8988T (cell line): ENCODE measurements around the gene ABI2.

Source experiments
- DNase-seq: peaks from one replicate; pipeline ENCODE4 v3.0.0; 2011

ABI2 gene

DNA sequence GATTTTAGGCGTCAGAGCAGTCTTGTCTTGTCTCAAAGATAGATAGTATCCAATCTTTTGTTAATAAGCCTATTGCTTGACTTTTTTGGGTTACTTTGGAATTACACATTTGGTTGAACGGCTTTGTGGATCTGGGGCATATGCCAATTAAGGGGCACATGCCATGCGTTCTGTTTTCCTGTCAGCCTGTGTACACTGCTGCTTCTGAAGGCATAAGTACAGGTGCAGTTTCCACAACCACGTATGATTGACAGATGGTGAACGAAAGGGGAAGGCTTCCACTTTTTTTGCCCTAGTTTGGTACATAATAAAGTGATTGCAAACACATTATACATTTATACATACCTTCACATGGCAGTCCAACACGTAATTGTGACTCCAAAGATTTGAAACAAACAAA lies 104.6 kb downstream of the ABI2 start:
- no peak for DNase-seq

DNA sequence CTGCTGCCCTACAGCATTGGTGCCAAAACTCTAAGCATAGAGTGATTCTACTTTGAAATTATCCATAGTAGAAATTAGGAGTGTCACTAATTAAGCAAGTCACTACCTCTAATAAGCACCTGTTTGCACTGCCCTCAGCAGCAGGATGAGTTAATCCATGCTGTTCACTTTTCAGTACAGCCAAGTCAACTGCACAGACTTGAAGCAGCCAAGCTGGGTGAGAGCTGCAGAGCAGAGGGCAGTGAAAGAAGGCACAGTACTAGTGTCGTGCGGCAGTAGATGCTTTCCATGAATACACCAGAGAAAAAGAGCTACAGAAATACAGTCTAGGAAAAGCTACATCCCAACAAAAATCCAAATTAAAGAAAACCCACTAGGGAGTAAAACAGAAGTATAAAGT lies 108.3 kb downstream of the ABI2 start:
- DNase-seq, result no peak

DNA sequence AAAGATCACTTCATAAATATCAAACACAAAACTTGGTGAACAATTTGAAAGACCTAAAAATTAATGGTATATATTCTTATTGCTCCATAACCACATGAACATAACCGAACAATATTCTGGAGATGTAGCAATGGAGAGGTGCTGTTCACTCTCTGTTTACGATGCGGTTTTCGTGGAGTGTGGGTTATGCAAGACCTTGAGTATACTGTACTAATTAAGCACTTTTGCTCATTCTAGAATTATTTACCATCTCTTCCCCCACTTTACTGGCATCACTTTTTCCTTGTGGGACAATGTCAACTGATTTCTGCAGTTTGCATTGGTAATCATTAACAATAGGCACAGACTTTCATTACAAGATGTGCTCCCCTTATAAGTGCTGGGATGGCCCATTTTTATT lies 109.3 kb downstream of the ABI2 start:
- no peak for DNase-seq

DNA sequence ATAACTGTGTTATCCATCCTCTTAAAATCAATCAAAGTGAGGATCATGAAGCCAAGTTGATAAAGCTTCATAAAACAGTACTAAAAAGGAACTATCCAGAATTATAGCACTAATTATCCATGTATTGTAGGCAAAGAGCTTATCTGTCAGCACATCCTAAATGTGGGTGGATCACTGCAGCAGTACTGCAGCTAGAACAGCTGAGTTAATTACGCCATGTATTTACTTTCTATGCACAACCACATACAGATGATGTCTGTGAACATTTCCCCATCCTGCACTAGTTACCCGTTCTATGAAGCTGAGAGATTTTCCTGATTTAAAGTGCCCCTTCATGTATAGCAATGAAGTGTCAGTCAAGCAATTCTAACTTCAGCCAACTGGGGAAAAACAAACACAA lies 110.3 kb downstream of the ABI2 start:
- DNase-seq, result no peak

DNA sequence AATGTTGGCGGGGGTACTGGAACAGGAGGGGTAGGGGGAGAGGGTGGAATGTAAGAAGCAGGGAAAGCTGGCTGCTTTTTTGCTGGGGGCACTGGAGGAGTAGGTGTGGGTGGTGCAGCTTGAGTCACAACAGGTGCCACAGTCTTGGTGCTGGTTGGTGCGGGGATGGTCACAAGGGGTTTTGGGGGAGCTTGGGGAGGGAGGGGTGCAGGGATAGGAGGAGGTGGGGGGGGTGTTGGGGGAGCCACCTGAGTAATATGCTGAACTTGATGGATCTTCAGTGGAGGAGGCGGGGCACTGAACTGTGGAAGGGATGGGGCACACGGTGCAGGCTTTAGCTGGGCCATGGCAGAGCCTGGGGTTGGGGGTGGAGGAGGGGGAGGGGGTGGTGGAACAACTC lies 112.5 kb downstream of the ABI2 start:
- no peak for DNase-seq

DNA sequence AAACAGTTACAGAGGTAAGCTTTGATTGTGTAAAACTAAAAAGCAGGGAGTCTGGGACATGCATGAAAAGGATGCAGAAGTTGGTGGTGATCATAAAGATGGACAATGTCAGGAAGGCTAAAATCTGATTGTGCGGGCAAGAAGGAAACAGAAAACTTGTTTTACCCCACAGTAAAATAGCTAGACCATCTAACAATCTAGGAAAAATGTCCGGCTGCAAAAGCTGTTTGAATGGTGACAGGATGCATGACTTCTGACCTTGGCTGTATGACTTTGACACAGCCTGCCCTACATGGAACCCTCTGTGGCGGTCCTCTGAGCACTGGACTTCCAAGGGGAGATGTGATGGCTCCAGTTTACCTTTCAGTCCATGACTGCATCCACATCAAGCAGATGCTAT lies 113.3 kb downstream of the ABI2 start:
- DNase-seq, result no peak

DNA sequence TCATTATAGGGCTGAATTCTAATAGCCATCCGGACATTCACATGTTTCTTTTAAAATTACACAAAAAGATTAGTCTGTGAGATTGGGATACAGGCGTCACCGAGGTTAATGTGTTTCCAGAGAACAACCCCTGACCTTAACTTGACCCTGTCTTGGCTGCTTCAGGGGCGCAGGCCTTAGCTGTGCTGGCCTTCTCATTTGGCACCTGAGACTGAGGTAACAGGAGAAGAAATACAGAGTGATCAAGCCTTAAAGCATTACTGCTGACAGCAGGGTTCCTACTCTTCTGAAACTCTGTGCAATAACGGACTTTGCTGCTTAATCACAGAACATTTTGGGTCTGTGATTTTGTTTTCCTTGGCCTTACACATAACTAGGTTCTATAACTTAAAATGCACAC lies 114.3 kb downstream of the ABI2 start:
- DNase-seq, result no peak

DNA sequence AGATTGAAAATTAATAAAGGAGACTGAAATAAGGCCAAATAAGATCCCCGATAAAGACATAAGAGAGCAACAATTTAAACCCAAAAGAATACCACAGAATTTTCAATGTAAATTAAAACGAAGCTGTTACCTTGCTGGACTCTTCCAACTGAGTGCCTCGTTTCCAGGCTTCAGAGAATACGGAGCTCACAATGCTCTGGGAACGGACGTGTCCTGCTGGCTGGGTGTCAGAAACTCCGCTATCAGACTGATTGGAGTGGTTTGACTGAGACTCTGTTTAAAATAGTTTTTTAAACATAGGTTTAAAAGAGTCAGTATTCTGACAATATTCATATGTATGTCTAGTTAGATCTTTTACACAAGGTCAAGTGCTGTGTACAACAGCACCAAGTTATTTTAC lies 116.5 kb downstream of the ABI2 start:
- DNase-seq, result no peak

DNA sequence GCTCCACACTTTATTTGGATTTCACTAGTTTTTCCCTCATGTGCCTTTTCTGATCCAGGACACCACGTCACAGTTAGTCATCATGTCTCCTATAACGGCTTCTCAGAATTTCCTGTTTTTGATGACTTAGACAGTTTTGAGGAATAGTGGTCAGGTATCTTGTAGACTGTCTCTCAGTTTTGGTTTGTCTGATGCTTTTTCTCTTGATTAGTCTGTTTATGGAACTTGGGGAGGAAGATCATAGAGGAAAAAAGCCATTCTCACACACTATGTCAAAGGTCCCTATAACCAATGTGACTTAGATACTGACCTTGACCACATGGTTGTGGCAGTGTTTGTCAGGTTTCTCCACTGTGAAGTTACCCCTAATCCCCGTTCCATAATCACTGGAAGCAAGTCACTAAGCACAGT lies 117.9 kb downstream of the ABI2 start:
- no peak for DNase-seq

DNA sequence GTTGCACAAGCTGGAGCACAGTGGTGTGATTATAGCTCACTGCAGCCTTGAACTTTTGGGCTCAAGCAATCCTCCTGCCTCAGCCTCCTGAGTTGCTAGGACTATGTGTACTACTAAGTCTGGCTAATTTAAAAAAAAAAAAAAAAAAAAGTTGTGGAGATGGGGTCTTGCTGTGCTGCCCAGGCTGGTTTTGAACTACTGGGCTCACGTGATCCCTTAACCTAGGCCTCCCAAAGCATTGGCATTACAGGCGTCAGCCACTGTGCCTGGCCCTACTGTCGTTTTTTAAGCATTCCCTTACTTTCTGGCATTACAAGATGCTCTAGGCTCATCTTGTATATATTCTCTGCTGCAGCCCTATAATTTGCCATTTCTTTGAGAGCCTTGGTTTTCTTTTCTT lies 118.6 kb downstream of the ABI2 start:
- DNase-seq, result no peak

DNA sequence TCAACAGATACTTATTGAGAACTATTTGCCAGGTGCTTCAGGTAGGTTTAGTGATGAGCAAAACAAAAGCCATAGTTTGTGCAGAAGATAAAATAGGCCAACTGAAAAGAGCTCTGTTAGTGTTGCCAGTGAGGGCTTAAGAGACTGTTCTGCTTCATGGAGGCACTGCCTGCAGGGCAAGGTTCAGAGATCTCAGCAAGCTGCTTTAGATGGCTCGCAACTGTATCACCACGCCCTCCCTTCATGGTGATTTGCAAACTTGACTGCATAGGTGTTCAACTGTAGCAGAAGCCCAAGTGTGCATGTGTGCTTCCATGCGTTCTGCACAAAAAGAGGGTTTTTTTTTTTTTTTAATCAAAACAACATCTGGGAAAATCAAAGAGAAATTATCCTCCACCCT lies 122.4 kb downstream of the ABI2 start:
- no peak for DNase-seq

DNA sequence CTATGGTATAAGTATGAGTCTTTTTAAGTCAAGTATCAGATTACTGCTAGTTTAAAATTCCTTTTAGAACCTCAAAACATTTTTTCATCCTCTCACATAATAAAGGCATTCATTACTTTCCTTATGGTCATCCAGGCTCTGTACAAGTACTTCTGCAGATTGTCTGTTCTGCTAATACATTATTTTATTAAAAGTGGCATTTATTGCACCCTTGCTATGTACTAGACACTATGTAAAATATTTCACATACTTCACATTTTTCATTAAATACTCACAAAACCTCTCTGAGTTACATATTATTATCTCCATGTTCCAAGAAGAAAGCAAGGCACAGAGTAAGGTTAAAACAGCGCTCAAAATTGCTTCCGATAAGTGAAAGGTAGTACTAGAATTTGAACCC lies 122.8 kb downstream of the ABI2 start:
- DNase-seq, result no peak

DNA sequence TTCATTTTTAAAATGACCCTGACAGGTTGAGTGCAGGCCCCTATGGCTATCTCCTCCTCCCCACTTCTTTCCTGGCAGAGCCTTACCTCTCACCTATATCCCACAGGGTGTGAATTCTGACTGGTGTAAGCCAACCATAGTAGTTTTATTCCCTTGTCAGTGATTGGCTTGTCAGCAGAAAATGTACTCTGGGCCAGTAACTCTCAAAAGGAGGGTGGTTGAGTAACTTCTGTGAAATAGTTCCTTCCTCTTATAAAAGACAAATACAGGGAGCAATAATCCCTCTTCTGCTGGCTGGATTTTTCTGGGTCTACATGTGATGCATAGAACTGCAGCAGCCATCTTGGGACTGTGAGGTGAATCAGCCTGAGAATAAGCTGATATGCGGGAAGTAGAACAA lies 123.5 kb downstream of the ABI2 start:
- no peak for DNase-seq

DNA sequence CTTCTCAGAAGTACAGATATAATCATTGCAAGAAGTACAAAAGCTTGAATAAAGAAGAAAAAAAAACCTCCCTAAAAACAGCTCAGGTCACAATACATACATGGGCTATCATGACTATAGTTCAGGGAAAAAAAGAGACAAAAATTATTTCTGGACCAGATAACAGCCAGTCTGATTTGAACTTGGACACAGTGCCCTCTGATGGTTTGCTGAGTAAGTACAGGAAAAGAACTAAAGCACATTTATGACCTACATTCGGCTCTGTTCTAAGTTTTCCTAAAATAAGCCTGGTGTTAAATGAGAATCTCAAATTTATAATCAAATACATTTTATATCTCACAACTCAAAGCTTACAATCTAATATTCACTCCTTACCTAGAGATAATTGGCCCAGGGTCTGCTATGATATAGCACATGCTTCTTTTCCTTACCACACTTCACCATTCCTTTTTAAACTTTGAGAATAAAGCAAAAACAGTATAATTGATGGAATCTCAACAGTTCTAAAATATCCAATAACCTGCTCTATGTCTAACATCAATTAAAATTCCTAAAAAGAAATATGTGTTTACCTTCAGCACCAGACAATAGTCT lies 125.8 kb downstream of the ABI2 start:
- no peak for DNase-seq

DNA sequence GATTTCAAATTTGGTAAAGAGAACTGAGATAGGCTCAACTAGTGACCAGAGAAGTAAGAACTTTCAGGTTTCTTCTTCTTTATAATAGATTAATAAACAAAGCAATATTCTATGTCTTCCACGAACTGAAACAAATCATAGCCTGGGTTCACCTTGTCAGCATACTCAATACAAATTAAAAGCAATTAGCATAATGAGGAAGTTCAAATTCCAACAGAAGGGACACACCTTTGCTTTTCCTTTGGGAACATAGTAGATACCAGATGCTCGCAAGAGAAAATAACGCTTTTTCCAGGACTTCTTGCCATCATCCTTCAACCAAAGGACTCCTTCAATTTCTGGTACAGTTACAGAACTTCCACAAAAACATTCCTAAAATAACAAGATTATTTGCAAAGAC lies 127.0 kb downstream of the ABI2 start:
- DNase-seq, result no peak

DNA sequence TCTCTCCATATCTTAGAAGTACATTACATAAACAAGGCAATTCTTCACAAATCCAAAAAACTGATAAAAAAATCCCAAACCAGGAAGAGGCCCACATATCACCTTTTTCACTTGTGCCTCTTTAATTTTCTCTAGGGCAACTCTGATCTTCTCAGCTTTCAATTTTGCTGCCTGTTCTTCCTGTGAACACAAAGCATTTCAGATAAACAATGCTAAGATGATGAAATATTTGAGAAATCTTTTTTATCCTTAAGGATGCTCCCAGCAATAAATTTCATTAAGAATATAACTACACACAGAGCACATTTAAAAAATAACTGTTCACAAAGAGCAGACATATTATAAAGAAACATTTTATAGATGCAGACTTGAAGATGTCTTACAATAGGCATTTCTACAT lies 133.6 kb downstream of the ABI2 start:
- DNase-seq, result no peak

DNA sequence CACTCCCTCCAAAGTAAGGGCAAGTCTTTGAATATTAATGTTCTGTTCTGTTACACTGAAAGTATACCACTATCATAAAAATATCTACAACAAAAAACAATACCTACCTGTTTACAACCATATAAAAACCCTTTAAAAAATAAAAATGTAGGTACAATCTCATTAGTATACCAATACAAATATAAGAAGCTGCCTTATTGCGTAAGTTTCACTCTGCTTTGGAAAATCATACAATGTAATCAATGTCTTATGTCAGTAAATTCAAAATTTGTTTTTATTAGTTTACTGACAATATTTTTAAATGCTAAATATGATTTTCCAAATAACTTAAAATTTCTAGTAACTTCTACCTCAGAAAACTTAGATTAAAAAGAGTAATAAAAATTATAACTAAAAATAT lies 134.1 kb downstream of the ABI2 start:
- no peak for DNase-seq

DNA sequence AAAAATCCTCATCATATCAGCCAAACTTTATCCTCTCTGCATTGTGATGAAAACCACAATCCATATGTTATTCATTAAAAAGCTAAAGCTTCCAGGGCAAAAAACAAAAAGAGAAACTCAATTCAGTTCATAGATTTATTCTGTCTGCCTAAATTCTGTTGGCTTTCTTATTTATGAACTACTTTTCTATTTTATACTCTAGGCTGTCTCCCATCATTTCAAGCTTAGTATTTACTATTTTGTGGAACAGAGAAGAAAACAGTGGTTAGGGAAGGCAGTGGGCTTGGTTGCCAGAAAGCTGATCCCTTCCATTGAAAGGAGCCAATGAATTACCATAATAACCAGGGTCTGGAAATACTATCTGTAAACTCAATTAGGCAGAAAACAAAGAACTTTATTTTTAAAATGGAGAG lies 135.1 kb downstream of the ABI2 start:
- DNase-seq, result no peak

DNA sequence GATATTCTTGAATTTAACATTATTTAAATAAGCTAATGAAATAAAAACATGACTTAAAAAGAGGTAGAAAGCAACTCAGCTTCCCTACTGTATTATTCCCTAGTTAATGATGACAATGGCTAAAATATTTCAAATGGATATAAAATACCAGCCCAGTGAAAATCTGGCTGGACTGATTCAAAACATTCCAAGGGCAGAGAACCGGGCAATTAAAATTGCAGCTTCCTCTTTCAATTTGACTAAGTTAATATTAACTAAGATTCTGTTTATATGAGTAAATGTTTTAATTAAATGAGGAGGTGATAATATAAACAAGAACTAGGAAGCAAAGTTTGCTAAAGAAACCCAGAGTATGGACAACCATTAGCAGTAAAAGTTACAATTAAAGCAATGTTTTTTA lies 141.4 kb downstream of the ABI2 start:
- DNase-seq, result no peak

DNA sequence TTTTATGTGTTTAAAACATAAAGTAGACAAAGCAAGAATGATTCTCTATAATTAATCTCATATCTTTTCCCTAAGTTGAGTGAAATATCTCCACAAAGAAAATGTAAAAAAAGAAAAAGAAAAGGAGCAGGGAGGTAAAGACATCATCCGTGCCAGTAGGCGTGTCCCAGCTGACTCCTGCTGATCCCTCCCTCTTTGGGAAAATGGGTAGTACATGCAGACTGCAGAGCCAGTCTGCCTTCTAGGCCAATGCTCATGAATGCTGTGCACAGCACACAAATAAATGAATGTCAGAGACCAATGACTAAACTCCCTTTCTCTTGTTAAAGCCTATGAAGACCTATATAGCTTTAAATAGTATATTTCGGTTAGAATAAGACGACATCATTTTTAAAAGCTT lies 142.2 kb downstream of the ABI2 start:
- DNase-seq, result no peak

DNA sequence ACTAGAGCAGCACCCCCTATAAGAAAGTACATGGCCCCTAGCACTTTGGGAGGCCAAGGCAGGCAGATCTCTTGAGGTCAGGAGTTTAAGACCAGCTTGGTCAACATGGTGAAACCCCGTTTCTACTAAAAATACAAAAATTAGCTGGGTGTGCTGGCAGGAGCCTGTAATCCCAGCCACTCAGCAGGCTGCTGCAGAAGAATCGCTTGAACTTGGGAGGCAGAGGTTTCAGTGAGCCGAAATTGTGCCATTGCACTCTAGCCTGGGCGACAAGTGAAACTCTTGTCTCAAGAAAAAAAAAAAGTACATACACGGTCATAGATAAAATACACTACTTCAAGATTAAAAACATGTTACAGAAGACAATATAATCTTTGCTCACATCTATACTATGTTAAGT lies 143.1 kb downstream of the ABI2 start:
- DNase-seq, result no peak

DNA sequence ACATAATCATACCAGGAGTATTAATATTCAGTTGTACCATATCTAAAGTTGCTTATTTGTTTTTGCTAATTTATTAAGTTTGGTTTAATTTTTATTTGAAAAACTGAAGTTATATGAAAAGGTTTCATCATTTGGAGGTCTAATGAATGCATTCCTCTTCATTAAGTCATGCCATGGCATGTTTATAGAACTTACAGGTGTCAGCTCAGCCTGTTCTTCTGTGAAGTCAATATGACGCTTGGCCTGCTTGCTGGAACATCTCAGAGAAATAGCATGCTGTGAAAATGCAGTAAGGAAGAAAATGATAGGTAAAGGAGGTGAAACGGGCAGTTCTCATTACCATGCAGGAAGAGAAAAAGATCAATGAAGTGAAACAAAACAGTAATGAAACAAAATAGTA lies 148.7 kb downstream of the ABI2 start:
- no peak for DNase-seq

DNA sequence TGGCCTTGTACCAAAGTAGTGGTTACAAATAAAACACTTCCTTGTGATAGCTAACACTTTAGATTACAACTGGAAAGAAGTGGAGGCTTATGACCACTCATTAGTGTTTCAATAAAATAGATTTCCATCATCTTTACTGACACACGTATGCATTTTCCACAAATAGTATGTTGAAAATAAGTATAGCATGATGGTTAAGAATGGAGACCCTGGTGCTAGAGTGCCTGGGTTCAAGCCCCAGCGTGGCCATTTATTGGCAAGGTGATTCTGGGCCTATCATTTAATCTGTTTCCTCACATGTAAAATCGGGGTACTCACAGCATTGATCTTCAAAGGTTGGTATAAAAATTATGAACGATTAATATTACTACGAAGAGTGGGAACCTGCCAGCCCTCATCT lies 152.4 kb downstream of the ABI2 start:
- DNase-seq, result no peak

DNA sequence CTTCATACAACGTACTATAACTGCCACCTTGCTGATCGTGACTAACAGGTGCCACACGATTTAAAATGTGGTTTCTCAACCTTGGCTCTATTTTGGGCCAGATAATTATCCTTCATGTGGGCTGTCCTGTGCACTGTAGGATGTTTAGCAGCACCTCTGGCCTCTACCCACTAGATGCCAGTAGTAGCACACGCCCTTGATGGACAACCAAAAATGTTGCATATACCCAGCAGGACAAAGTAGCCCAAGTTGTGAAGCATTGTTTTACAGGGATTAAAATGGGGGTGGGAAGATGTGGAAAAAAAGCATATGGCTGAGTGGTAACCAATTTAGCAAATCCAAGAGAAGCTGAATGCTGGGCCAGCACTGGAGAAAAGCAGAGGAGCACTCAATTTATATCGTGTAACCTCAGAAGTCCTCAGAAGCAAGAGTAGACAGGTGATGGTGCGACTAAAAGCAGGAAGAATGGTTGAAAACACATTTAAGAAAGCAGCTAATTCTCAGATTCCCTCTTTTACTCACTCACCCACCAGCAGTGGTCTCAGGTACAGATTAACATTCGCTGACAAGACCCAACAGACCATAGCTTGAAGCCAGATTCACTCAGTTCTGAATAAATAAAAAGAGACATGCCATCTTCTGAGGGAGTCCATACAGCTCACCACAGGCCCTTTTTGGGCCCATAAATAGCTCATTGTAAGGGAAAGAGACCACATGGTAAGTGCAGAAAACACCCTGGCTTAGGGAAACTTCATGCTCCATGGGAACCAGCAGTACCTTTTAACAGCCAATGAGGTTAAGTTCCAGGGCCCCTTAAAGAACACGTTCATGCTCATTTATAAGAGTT lies 156.3 kb downstream of the ABI2 start:
- no peak for DNase-seq

DNA sequence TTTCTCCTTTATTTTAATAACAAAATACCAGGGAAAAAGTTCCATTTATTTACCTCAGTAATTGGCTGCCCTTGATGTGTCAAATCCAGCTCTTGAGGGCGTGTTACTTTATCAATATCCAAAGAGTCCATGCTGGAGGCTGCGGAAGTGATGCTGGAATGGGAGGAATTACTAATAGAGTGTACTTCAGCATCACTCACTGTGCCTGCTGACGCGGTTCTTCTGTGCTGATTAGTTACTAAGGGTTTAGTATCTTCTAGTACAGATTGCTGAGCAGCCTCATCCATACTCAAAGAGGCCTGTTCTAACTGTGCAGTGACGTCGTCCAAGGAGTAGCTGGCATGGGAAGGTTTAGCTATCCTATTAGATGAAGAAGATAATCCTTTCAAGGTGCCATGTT lies 161.3 kb downstream of the ABI2 start:
- no peak for DNase-seq
